Thyroid gland (tissue), 4 donors: Measurements from ENCODE around the gene OXNAD1. TPM values are rescaled to one million over a fixed set of nuclear protein-coding genes. Genes with fewer than 3 reads are reported as not detected.

Source experiments
- DNase-seq, 2 donors: peaks; one replicate each; pipeline ENCODE4 v3.0.0-alpha.2; 2019
- H3K27ac ChIP-seq, 3 donors: fragments of 200-600 bp; sonication (generic); 1 replicate in 2 of 3; 2 replicates in 1 of 3; pipeline ENCODE4 v1.5.1; 2016 to 2019; ENCODE audit warnings: mild to moderate bottlenecking in 1 of 3, moderate library complexity in 1 of 3
- H3K27me3 ChIP-seq: fragments of 200-600 bp; sonication (generic); one replicate; pipeline ENCODE4 v1.5.1; 2019
- H3K36me3 ChIP-seq, 2 donors: fragments of 200-600 bp; sonication (generic); one replicate each; pipeline ENCODE4 v1.5.1; 2016 to 2019
- H3K4me1 ChIP-seq, 2 donors: fragments of 200-600 bp; sonication (generic); one replicate each; pipeline ENCODE4 v1.5.1; 2017 to 2019
- H3K4me3 ChIP-seq, 3 donors: fragments of 200-600 bp; sonication (generic); replicated peaks in 1 of 3; 1 replicate in 2 of 3; 2 replicates in 1 of 3; pipeline ENCODE4 v1.5.1; 2016; ENCODE audit warnings: mild to moderate bottlenecking in 1 of 3
- H3K9me3 ChIP-seq: fragments of 200-600 bp; sonication (generic); one replicate; pipeline ENCODE4 v1.5.1; 2017
- CTCF ChIP-seq, 6 experiments: fragments of 200-600 bp in 3 of 6; fragments of 450-650 bp in 3 of 6; sonication (generic) in 3 of 6; IDR thresholded peaks; one replicate each; pipeline ENCODE4 v1.5.1; 2016 to 2019; ENCODE audit warnings: antibody characterized with exemption in 6 of 6, mild to moderate bottlenecking in 2 of 6, inconsistent platforms in 1 of 6, moderate library complexity in 1 of 6
- POLR2A ChIP-seq, 2 donors: fragments of 450-650 bp; IDR thresholded peaks; one replicate each; pipeline ENCODE4 v1.6.1; 2017; ENCODE audit warnings: antibody characterized with exemption in 2 of 2, mild to moderate bottlenecking in 2 of 2, moderate library complexity in 1 of 2
- WGBS, 2 donors: methylation state at CpG; one replicate each; pipeline ENCODE4 v1.1.5; 2017; 5-methylcytosine and 5-hydroxymethylcytosine counted together
- intact Hi-C: fragments of 100-400 bp; cut with DNase I; formaldehyde crosslinking; loops from one replicate; pipeline ENCODE4 v1.15.1; 2023
- total RNA-seq, 4 donors: library from RNA; depleted of rRNA; stranded (reverse); fragments of >200 nt; gene quantifications; one replicate each; pipeline ENCODE4 v1.2.3, GENCODE V29; 2016

The OXNAD1 gene
- total RNA-seq, 4 donors from 2014 or later, result 22.3 to 34.0 (median 27.4) TPM

- no peak for TF ChIP-seq CTCF (IDR thresholded peaks at IDR 0.05)
- Histone ChIP-seq H3K27ac (no peak overlapping the region), H3K36me3 (no peaks in the 10 kb centered on the region), H3K27me3 (no peaks in the 10 kb centered on the region), H3K4me1 (peaks cover 0 to 6% of the 10 kb centered on the region in 2 donors), H3K4me3 (no peak overlapping the region), H3K9me3 (no peaks in the 10 kb centered on the region)
- 95 to 98% methylated on average over 3 of the region's 3 CpGs for WGBS, 2 donors
- intact Hi-C loops, result loop anchor here (5.0 to 10.0 kb wide), 2 partner anchors 193 to 611 kb away; no protein-coding TSS in a partner anchor
- DNase-seq, result no peak
Measured at GRCh38 chr3:16245609-16246008, 19.4 kb upstream of the OXNAD1 start.

- H3K36me3 ChIP-seq, result no peaks in the 10 kb centered on the region
- H3K27me3 ChIP-seq, result no peaks in the 10 kb centered on the region
- WGBS, 2 donors, result 24% methylated on average over 17 of the region's 17 CpGs
- intact Hi-C loops, result loop anchor here (5.0 to 10.0 kb wide), 2 partner anchors 195 to 613 kb away; no protein-coding TSS in a partner anchor
- TF ChIP-seq CTCF (IDR thresholded peaks at IDR 0.05), result peak; percentile 75 to 89 (median 84)
- no peak for TF ChIP-seq POLR2A (IDR thresholded peaks at IDR 0.05)
- H3K9me3 ChIP-seq, result no peaks in the 10 kb centered on the region
- peak; percentile 74 to 82 for DNase-seq
- peaks cover 0 to 6% of the 10 kb centered on the region in 2 donors for H3K4me1 ChIP-seq
- H3K4me3 ChIP-seq, result no peak overlapping the region
- no peak overlapping the region for H3K27ac ChIP-seq
Measured at GRCh38 chr3:16247282-16248061, 17.5 kb upstream of the OXNAD1 start.

- no peak for TF ChIP-seq CTCF (IDR thresholded peaks at IDR 0.05)
- TF ChIP-seq POLR2A (IDR thresholded peaks at IDR 0.05), result no peak
- no peaks in the 10 kb centered on the region for H3K27me3 ChIP-seq
- no peak overlapping the region for H3K27ac ChIP-seq
- no peak for DNase-seq
- no peaks in the 10 kb centered on the region for H3K9me3 ChIP-seq
- intact Hi-C loops, result loop anchor here (5.0 to 10.0 kb wide), 2 partner anchors 196 to 614 kb away; no protein-coding TSS in a partner anchor
- H3K4me3 ChIP-seq, result no peak overlapping the region
- WGBS, 2 donors, result 71 to 83% methylated on average over 5 of the region's 5 CpGs
- H3K36me3 ChIP-seq, result no peaks in the 10 kb centered on the region
- H3K4me1 ChIP-seq, result peaks cover 0 to 6% of the 10 kb centered on the region in 2 donors
Measured at GRCh38 chr3:16248556-16248955, 16.5 kb upstream of the OXNAD1 start.

DNA sequence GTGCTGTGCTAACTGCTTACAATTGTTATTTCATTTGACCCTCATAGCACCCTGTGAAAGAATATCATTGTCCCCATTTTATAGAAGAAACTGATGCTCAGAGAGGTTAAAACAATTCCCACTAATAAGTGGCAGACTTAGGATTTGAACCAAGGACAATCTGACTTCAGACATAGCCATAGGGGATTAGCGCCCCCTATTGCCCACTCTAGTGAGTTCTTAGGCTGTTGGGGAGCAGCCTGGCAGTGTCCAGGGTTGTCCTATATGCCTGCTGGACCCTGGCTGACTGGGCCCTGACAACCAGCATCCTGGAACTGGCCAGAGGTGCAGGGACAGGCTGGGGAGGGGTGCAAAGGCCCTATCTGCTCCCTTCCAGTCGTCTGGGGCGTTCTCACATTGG is 15.7 kb upstream of the OXNAD1 start:
- WGBS, 2 donors, result 31 to 40% methylated on average over 3 of the region's 3 CpGs
- peaks cover 0 to 4% of the 10 kb centered on the region in 2 donors for H3K4me1 ChIP-seq
- H3K9me3 ChIP-seq, result no peaks in the 10 kb centered on the region
- no peaks in the 10 kb centered on the region for H3K36me3 ChIP-seq
- no peak for TF ChIP-seq CTCF (IDR thresholded peaks at IDR 0.05)
- H3K4me3 ChIP-seq, result no peak overlapping the region
- no peak for DNase-seq
- intact Hi-C loops, result loop anchor here (5.0 to 10.0 kb wide), 2 partner anchors 197 to 615 kb away; no protein-coding TSS in a partner anchor
- no peaks in the 10 kb centered on the region for H3K27me3 ChIP-seq
- H3K27ac ChIP-seq, result no peak overlapping the region

DNA sequence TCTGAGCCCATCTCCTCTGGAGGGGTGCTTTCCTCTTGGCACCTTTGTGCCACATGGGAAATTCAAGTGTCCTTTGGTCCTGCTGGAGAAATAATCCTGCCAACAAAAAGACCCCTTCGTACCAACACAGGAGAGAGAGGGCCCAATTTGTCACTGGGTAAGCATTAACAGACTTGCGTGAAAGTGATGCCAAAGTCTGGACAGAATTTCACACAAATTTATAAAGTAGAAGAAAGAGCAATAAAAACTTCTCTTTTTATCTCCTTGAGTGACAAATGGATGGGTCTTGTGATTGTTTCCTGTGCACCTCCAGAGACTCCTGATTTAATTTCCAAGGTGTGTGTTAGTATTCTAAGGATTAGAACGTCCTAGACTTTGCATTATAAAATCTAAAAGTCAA is 15.1 kb upstream of the OXNAD1 start:
- no peaks in the 10 kb centered on the region for H3K36me3 ChIP-seq
- no peaks in the 10 kb centered on the region for H3K9me3 ChIP-seq
- TF ChIP-seq POLR2A (IDR thresholded peaks at IDR 0.05) (no peak), CTCF (IDR thresholded peaks at IDR 0.05) (no peak)
- intact Hi-C loops, result loop anchor here (5.0 to 10.0 kb wide), 3 partner anchors 198 to 615 kb away; no protein-coding TSS in a partner anchor
- WGBS, 2 donors, result 72 to 80% methylated on average over 3 of the region's 3 CpGs
- DNase-seq, result no peak
- no peak overlapping the region for H3K4me3 ChIP-seq
- H3K27ac ChIP-seq, result no peak overlapping the region
- no peaks in the 10 kb centered on the region for H3K27me3 ChIP-seq
- H3K4me1 ChIP-seq, result no peaks in the 10 kb centered on the region
